ENCODE measurements around the gene SH3GL2.

GRCh38 chr9:17807613-17808282 is 228.9 kb downstream of the SH3GL2 start:
- no peak for TF ChIP-seq TAF1 (IDR thresholded peaks at IDR 0.05; ENCODE audit: borderline replicate concordance, insufficient read depth, low read length)
- TF ChIP-seq REST (IDR thresholded peaks at IDR 0.05; ENCODE audit: insufficient read depth in 1 of 2, low read depth in 2 of 2, low read length in 2 of 2) = no peak
- TF ChIP-seq SIN3A (IDR thresholded peaks at IDR 0.05; ENCODE audit: borderline replicate concordance, insufficient read depth, low read length) = no peak
- TF ChIP-seq POLR2AphosphoS5 (IDR thresholded peaks at IDR 0.05; ENCODE audit: low read depth, low read length) = no peak

Measured in PFSK-1 (cell line).